H1 (cell line): ENCODE measurements around the gene CISD1.
"Not testable (repeated sequence)": the region's sequence is repeated elsewhere in the genome, so short reads cannot be mapped to it uniquely, and the experiment has no call there.

Experiments used
- ATF2 ChIP-seq: IDR thresholded peaks from 2 replicates; pipeline ENCODE4 v1.6.1; 2012; ENCODE audit warnings: low read length, inconsistent platforms
- BRCA1 ChIP-seq: IDR thresholded peaks from 2 replicates; pipeline ENCODE4 v1.6.1; 2012; ENCODE audit warnings: low read depth, low read length, improper control_type of control experiment
- CTBP2 ChIP-seq: IDR thresholded peaks from 2 replicates; pipeline ENCODE4 v1.7.0; 2011; ENCODE audit warnings: borderline replicate concordance, mild to moderate bottlenecking, moderate library complexity, mixed read lengths, low read length; ENCODE audit not compliant: insufficient read depth, insufficient read length
- CTCF ChIP-seq, 3 experiments: IDR thresholded peaks; 1 replicate in 2 of 3; 2 replicates in 1 of 3; pipeline versions ENCODE4 v1.5.1 to v1.6.1; 2011; ENCODE audit warnings: low read length in 3 of 3, mild to moderate bottlenecking in 3 of 3, inconsistent platforms in 2 of 3, low read depth in 1 of 3, moderate library complexity in 1 of 3; ENCODE audit not compliant: insufficient read depth in 1 of 3; ENCODE audit errors: control extremely low read depth in 1 of 3
- EZH2 ChIP-seq: fragments of 200-600 bp; sonication (generic); IDR thresholded peaks from 2 replicates; pipeline ENCODE4 v1.7.1; 2012; ENCODE audit warnings: low read depth, mild to moderate bottlenecking, moderate library complexity, low read length, inconsistent platforms; ENCODE audit not compliant: severe bottlenecking
- FOSL1 ChIP-seq: IDR thresholded peaks from 2 replicates; pipeline ENCODE4 v1.6.1; 2011; ENCODE audit warnings: mild to moderate bottlenecking, low read depth, low read length, moderate library complexity; ENCODE audit not compliant: insufficient read depth
- GABPA ChIP-seq: IDR thresholded peaks from 2 replicates; pipeline ENCODE4 v1.6.1; 2011; ENCODE audit warnings: mild to moderate bottlenecking, low read length, moderate library complexity, borderline replicate concordance; ENCODE audit not compliant: insufficient read depth
- JUND ChIP-seq: IDR thresholded peaks from 2 replicates; pipeline ENCODE4 v1.6.1; 2011; ENCODE audit warnings: mild to moderate bottlenecking, improper control_type of control experiment, low read length
- POLR2A ChIP-seq, 2 experiments: IDR thresholded peaks; 1 replicate in 1 of 2; 2 replicates in 1 of 2; pipeline ENCODE4 v1.6.1; 2011; ENCODE audit warnings: low read depth in 2 of 2, low read length in 2 of 2, mild to moderate bottlenecking in 2 of 2; ENCODE audit errors: control extremely low read depth in 1 of 2
- POLR2AphosphoS5 ChIP-seq: IDR thresholded peaks from 2 replicates; pipeline ENCODE4 v1.6.1; 2011; ENCODE audit warnings: low read depth, low read length
- TF ChIP-seq, protein P1 (sequence below): IDR thresholded peaks from 2 replicates; pipeline ENCODE4 v1.6.1; 2011; ENCODE audit warnings: low read length, improper control_type of control experiment

- not testable (repeated sequence) for TF ChIP-seq JUND; BRCA1; CTCF (IDR thresholded peaks at IDR 0.05; ENCODE audit: control extremely low read depth in 1 of 3, insufficient read depth in 1 of 3, low read depth in 1 of 3, low read length in 3 of 3); POLR2A (IDR thresholded peaks at IDR 0.05; ENCODE audit: control extremely low read depth in 1 of 2, low read depth in 2 of 2, low read length in 2 of 2); EZH2; FOSL1; GABPA; POLR2AphosphoS5; ATF2; CTBP2
- TF ChIP-seq, protein P1, sequence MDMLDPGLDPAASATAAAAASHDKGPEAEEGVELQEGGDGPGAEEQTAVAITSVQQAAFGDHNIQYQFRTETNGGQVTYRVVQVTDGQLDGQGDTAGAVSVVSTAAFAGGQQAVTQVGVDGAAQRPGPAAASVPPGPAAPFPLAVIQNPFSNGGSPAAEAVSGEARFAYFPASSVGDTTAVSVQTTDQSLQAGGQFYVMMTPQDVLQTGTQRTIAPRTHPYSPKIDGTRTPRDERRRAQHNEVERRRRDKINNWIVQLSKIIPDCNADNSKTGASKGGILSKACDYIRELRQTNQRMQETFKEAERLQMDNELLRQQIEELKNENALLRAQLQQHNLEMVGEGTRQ = not testable (repeated sequence)
Observed at GRCh38 chr10:58244666-58245065, 24.3 kb upstream of the CISD1 start.
